T-cell (primary cell): ENCODE results near the gene NUP133. TPM values are rescaled to one million over a fixed set of nuclear protein-coding genes. Genes with fewer than 3 reads are reported as not detected.

Source experiments
- ATAC-seq, 4 experiments: fragments of 200-7000 bp in 3 of 4; fragments of 150-1000 bp in 1 of 4; cut with Tn5 transposase; replicated peaks in 1 of 4; 1 replicate in 3 of 4; 2 replicates in 1 of 4; pipeline ENCODE4 v1.10.0; 2021; ENCODE audit warnings: moderate library complexity in 3 of 4, mild to moderate bottlenecking in 2 of 4, moderate number of reproducible peaks in 1 of 4
- CTCF ChIA-PET, 2 donors: fragments of 300-600 bp; sonication (Branson Sonifier 250); formaldehyde crosslinking; loops; one replicate each; lab custom pipeline; 2022; ENCODE audit warnings: antibody characterized with exemption in 2 of 2; lab: Charles Lee
- POLR2A ChIA-PET, 2 donors: fragments of 300-600 bp; sonication (Branson Sonifier 250); formaldehyde crosslinking; loops; one replicate each; lab custom pipeline; 2022; ENCODE audit warnings: antibody characterized with exemption in 2 of 2; lab: Charles Lee
- DNase-seq, 35 experiments: peaks; one replicate each; pipeline versions ENCODE4 v3.0.0 to v3.0.0-alpha.2; 2013 to 2023
- H3K27ac ChIP-seq: one replicate; pipeline ENCODE4 v1.5.1; 2013; ENCODE audit warnings: low read length
- H3K27me3 ChIP-seq, 2 experiments: replicated peaks in 1 of 2; 1 replicate in 1 of 2; 2 replicates in 1 of 2; pipeline versions ENCODE4 v1.6.1 to v1.7.0; 2013; ENCODE audit warnings: low read length in 1 of 2, mixed read lengths in 1 of 2; ENCODE audit not compliant: control insufficient read depth in 2 of 2, insufficient read depth in 2 of 2; ENCODE audit errors: extremely low read depth in 1 of 2
- H3K36me3 ChIP-seq, 2 donors: 1 replicate in 1 of 2; 2 replicates in 1 of 2; pipeline versions ENCODE4 v1.6.1 to v1.7.0; 2013; ENCODE audit warnings: low read length in 1 of 2; ENCODE audit not compliant: control insufficient read depth in 2 of 2, insufficient read depth in 1 of 2; ENCODE audit errors: extremely low read depth in 1 of 2
- H3K4me1 ChIP-seq, 2 experiments: 1 replicate in 1 of 2; 2 replicates in 1 of 2; pipeline versions ENCODE4 v1.6.1 to v1.7.0; 2013; ENCODE audit warnings: low read length in 2 of 2, mixed read lengths in 1 of 2; ENCODE audit not compliant: insufficient read depth in 2 of 2, control insufficient read depth in 1 of 2; ENCODE audit errors: extremely low read depth in 1 of 2
- H3K4me3 ChIP-seq, 2 donors: 1 replicate in 1 of 2; 2 replicates in 1 of 2; pipeline versions ENCODE4 v1.5.1 to v1.7.0; 2013; ENCODE audit warnings: mild to moderate bottlenecking in 2 of 2, low read length in 1 of 2, moderate library complexity in 1 of 2; ENCODE audit not compliant: control insufficient read depth in 1 of 2; ENCODE audit errors: extremely low read depth in 1 of 2
- H3K9me3 ChIP-seq: 2 replicates; pipeline ENCODE4 v1.7.0; 2013
- H3K27ac Mint-ChIP-seq, 2 donors: one replicate each; pipeline ENCODE4 v1.8.0; 2020 to 2021; ENCODE audit warnings: mild to moderate bottlenecking in 2 of 2, mixed read lengths in 2 of 2
- H3K27me3 Mint-ChIP-seq, 2 donors: one replicate each; pipeline ENCODE4 v1.8.0; 2021 to 2022; ENCODE audit warnings: mixed read lengths in 2 of 2
- H3K36me3 Mint-ChIP-seq: one replicate; pipeline ENCODE4 v1.8.0; 2021; ENCODE audit warnings: mixed read lengths
- H3K4me1 Mint-ChIP-seq, 3 donors: one replicate each; pipeline ENCODE4 v1.8.0; 2020 to 2022; ENCODE audit warnings: mixed read lengths in 3 of 3, mild to moderate bottlenecking in 1 of 3
- H3K4me3 Mint-ChIP-seq, 3 donors: one replicate each; pipeline ENCODE4 v1.8.0; 2020 to 2022; ENCODE audit warnings: mild to moderate bottlenecking in 3 of 3, mixed read lengths in 3 of 3, moderate library complexity in 3 of 3
- H3K9me3 Mint-ChIP-seq, 3 donors: one replicate each; pipeline ENCODE4 v1.8.0; 2020 to 2022; ENCODE audit warnings: mixed read lengths in 3 of 3
- WGBS: methylation state at CpG from one replicate; pipeline ENCODE4 v1.1.5; 2013; ENCODE audit warnings: missing lambda C conversion rate; ENCODE audit not compliant: insufficient coverage; 5-methylcytosine and 5-hydroxymethylcytosine counted together
- total RNA-seq, 35 experiments: library from RNA in 6 of 35; stranded (reverse) in 6 of 35; fragments of 120-200 nt in 1 of 35; gene quantifications; one replicate each; pipeline versions ENCODE4 v1.2.1 to v1.2.4 and lab custom pipeline; 2013 to 2026

The NUP133 gene
- total RNA-seq, 5 donors from 2014 or later (not counting 1 experiment from before 2014, with no cell fraction given), result 32.3 to 47.6 (median 45.3) TPM

GRCh38 chr1:229412056-229412455, 96.1 kb downstream of the NUP133 start:
- ChIA-PET CTCF (no interaction called here), POLR2A (no interaction called here)

DNA sequence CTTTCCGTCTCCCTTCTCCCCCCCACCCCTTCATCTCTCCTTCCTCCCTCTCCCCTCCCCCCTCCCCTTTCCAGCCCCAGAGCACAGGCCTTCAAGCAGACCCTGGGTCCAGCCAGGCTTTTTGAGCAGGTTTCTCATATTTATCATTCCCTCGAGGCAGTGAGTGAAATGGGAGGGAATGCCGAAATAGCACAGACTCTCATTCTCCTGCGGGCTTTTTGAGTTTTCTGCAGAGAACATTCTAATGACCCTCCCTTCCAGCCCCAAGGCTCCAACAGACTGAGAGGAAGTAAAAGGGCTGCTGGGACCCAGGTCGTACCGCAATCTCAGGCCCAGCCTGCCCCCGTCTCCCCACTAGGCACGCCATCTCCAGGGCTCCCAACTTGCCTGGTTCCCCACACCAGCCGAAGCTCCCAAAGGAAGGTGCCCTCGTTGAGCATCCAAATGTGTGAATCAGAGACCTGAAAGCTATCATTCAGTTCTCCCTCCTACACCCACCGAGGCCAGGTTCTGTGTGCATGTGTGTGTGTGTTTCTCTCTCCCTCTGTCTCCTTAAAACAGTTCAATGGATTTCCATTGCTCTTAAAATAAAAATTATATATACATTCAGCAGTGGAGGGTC, 96.6 kb downstream of the NUP133 start:
- Mint-ChIP-seq H3K9me3 (no peaks in the 10 kb centered on the region), H3K4me1 (peaks cover 15 to 17% (median 16%) of the 10 kb centered on the region in 3 donors), H3K4me3 (no peak overlapping the region), H3K27ac (no peak overlapping the region), H3K36me3 (no peaks in the 10 kb centered on the region), H3K27me3 (peaks cover 29 to 62% of the 10 kb centered on the region in 2 donors)
- Histone ChIP-seq H3K4me1 (peaks cover 0 to 25% of the 10 kb centered on the region in 2 experiments), H3K4me3 (no peak overlapping the region), H3K27ac (no peak overlapping the region), H3K9me3 (no peaks in the 10 kb centered on the region), H3K36me3 (no peaks in the 10 kb centered on the region), H3K27me3 (peaks cover 2 to 54% of the 10 kb centered on the region in 2 experiments)
- DNase-seq (no peak), ATAC-seq (no peak)
- POLR2A ChIA-PET, result no interaction called here
- WGBS, result 85% methylated on average over 4 of the region's 11 CpGs
- CTCF ChIA-PET, result no interaction called here

More at GRCh38 chr1:229412056-229412455, 96.1 kb downstream of the NUP133 start:
- Histone ChIP-seq H3K27ac (no peak overlapping the region), H3K36me3 (no peaks in the 10 kb centered on the region), H3K27me3 (peaks cover 0 to 49% of the 10 kb centered on the region in 2 experiments), H3K4me3 (no peak overlapping the region), H3K4me1 (peaks cover 0 to 23% of the 10 kb centered on the region in 2 experiments), H3K9me3 (no peaks in the 10 kb centered on the region)
- WGBS, result 91% methylated on average over 6 of the region's 7 CpGs
- ATAC-seq (no peak), DNase-seq (no peak)
- Mint-ChIP-seq H3K9me3 (no peaks in the 10 kb centered on the region), H3K27ac (no peak overlapping the region), H3K4me3 (no peak overlapping the region), H3K36me3 (no peaks in the 10 kb centered on the region), H3K27me3 (peaks cover 24 to 57% of the 10 kb centered on the region in 2 donors), H3K4me1 (peaks cover 11 to 13% (median 13%) of the 10 kb centered on the region in 3 donors)

DNA sequence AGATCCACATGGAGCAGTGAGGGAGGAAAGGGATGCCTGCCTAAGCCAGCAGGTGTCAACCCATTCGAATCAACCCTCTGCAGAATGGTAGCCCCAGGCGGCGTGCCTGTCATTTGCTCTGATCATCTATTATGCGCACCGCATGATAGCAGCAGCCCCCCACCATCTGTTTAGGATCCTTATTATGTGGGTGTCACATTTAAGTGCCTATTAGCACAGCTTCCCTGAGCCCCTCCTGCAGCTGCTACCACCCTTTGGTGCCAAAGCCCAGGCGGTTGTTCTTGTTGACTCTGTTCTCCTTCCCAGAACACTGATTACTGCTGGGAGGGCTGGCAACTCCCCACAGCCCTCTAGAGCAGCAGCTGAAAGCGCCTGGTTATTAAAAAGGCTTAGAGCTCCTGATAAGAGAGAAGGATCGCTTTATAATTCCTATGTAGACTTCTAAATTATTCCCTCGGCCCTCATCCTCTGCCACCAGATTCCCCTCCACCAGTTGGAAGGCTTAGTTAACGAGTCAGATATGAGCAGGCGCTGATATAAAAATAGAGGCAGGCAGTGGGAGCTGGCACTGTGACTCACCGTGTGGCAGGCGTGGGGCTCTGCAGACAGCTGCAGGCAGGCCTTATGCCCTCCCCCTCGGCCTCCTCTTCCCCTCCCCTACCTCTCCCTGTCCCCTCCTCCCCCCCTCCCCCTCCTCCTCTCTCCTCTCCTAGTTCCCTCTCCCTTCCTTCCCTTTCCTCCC, 97.3 kb downstream of the NUP133 start:
- Mint-ChIP-seq H3K27me3 (peaks cover 30 to 68% of the 10 kb centered on the region in 2 donors), H3K9me3 (no peaks in the 10 kb centered on the region), H3K36me3 (no peaks in the 10 kb centered on the region), H3K4me1 (peaks cover 15 to 17% (median 17%) of the 10 kb centered on the region in 3 donors), H3K4me3 (no peak overlapping the region), H3K27ac (no peak overlapping the region)
- Histone ChIP-seq H3K4me3 (no peak overlapping the region), H3K27ac (no peak overlapping the region), H3K36me3 (no peaks in the 10 kb centered on the region), H3K9me3 (no peaks in the 10 kb centered on the region), H3K4me1 (peaks cover 0 to 25% of the 10 kb centered on the region in 2 experiments), H3K27me3 (peaks cover 4 to 59% of the 10 kb centered on the region in 2 experiments)
- WGBS, result 13% methylated on average over 3 of the region's 14 CpGs
- CTCF ChIA-PET, result no interaction called here
- POLR2A ChIA-PET, result no interaction called here
- ATAC-seq (no peak), DNase-seq (no peak)

GRCh38 chr1:229410370-229410691, 97.8 kb downstream of the NUP133 start:
- H3K9me3 Mint-ChIP-seq, result no peaks in the 10 kb centered on the region
- peaks cover 35 to 74% of the 10 kb centered on the region in 2 donors for H3K27me3 Mint-ChIP-seq
- Histone ChIP-seq H3K36me3 (no peaks in the 10 kb centered on the region), H3K9me3 (no peaks in the 10 kb centered on the region), H3K27ac (no peak overlapping the region), H3K27me3 (peaks cover 6 to 63% of the 10 kb centered on the region in 2 experiments), H3K4me3 (no peak overlapping the region), H3K4me1 (peaks cover 0 to 25% of the 10 kb centered on the region in 2 experiments)
- CTCF ChIA-PET, result interaction anchor here in 1 of 2 donors (0.6 kb wide), 1 partner anchor 1003 kb away, joined by 7 read pairs; the partner anchor contains the start of gene TRIM11
- H3K27ac Mint-ChIP-seq, result no peak overlapping the region
- DNase-seq, result no peak
- H3K36me3 Mint-ChIP-seq, result no peaks in the 10 kb centered on the region
- H3K4me1 Mint-ChIP-seq, result peaks cover 15 to 17% (median 17%) of the 10 kb centered on the region in 3 donors
- POLR2A ChIA-PET, result no interaction called here
- no peak for ATAC-seq
- no peak overlapping the region for H3K4me3 Mint-ChIP-seq
- 22% methylated on average over 4 of the region's 9 CpGs for WGBS

DNA sequence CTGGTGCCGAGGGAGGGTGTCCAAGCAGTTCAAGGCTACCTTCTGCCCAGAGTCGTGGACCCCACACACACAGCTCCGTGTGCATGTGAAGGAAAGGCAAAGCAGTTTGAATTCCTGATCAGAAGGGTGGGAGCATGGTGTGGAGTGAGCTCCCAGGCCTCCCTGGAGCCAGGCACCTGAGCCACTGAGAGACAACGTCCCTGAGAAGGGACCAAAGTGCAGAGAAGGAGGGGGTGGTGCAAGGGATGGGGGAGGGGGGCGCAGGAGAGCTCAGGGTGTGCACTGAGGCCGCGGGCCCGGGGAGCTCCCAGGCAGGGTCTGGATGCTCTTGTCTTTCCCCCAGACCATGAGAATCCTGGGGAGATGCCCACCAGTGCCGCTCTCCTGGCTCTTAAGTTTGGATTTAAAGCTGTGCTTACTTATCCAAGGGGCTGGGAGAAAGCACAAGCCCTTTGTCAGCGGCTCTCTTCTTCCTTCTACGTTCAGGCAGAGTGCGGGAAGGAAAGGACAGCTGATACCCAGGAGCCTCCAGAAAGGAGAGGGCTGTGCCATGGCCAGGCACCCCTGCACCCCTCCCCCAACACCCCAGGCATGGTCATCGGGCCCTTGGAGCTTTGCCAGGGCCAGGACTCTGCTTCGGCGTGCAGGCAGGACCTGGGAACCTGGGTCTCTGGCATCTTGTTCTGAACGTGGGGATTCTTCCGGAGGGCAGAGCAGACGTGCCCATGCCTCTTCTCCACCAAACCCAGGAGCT, 98.3 kb downstream of the NUP133 start:
- ATAC-seq, result no peak
- CTCF ChIA-PET, result interaction anchor here in 1 of 2 donors (0.6 kb wide), 1 partner anchor 1003 kb away, joined by 7 read pairs; the partner anchor contains the start of gene TRIM11
- Mint-ChIP-seq H3K4me3 (no peak overlapping the region), H3K4me1 (peaks cover 15 to 17% (median 17%) of the 10 kb centered on the region in 3 donors), H3K36me3 (no peaks in the 10 kb centered on the region), H3K9me3 (no peaks in the 10 kb centered on the region), H3K27me3 (peaks cover 38 to 77% of the 10 kb centered on the region in 2 donors), H3K27ac (no peak overlapping the region)
- Histone ChIP-seq H3K4me3 (no peak overlapping the region), H3K4me1 (peaks cover 0 to 25% of the 10 kb centered on the region in 2 experiments), H3K9me3 (no peaks in the 10 kb centered on the region), H3K27me3 (peaks cover 6 to 63% of the 10 kb centered on the region in 2 experiments), H3K27ac (no peak overlapping the region), H3K36me3 (no peaks in the 10 kb centered on the region)
- POLR2A ChIA-PET, result no interaction called here
- WGBS, result 41% methylated on average over 13 of the region's 18 CpGs
- no peak for DNase-seq

- peak overlapping the region in 1 of 3 donors; percentile 82 for H3K4me3 Mint-ChIP-seq
- Histone ChIP-seq H3K27ac (no peak overlapping the region), H3K27me3 (peaks cover 6 to 70% of the 10 kb centered on the region in 2 experiments), H3K4me1 (peaks cover 0 to 25% of the 10 kb centered on the region in 2 experiments), H3K4me3 (no peak overlapping the region), H3K36me3 (no peaks in the 10 kb centered on the region), H3K9me3 (no peaks in the 10 kb centered on the region)
- ChIA-PET POLR2A (no interaction called here), CTCF (interaction anchor here in 1 of 2 donors (0.6 kb wide), 1 partner anchor 59 kb away, joined by 3 read pairs; no protein-coding TSS in a partner anchor)
- DNase-seq, result no peak
- 88% methylated on average over 4 of the region's 8 CpGs for WGBS
- peak overlapping the region in 1 of 2 donors; percentile 39 for H3K27ac Mint-ChIP-seq
- peaks cover 15 to 17% (median 17%) of the 10 kb centered on the region in 3 donors for H3K4me1 Mint-ChIP-seq
- peaks cover 40 to 79% of the 10 kb centered on the region in 2 donors for H3K27me3 Mint-ChIP-seq
- no peaks in the 10 kb centered on the region for H3K36me3 Mint-ChIP-seq
- no peaks in the 10 kb centered on the region for H3K9me3 Mint-ChIP-seq
- no peak for ATAC-seq
Observed at GRCh38 chr1:229408458-229409037, 99.6 kb downstream of the NUP133 start.
